A549 (cell line): ENCODE measurements around the gene SNTG2.

Experiments used
- CBX2 ChIP-seq: fragments of 200-600 bp; sonication (generic); IDR thresholded peaks from 2 replicates; pipeline ENCODE4 v1.6.1; 2016; ENCODE audit warnings: low read depth, mild to moderate bottlenecking, borderline replicate concordance
- MAZ ChIP-seq: fragments of 150-350 bp; IDR thresholded peaks from 2 replicates; pipeline ENCODE4 v1.6.1; 2014; ENCODE audit warnings: antibody characterized with exemption, low read depth, low read length, borderline replicate concordance
- PHF8 ChIP-seq: fragments of 200-600 bp; sonication (generic); IDR thresholded peaks from 2 replicates; pipeline ENCODE4 v1.6.1; 2016; ENCODE audit warnings: low read depth, mild to moderate bottlenecking, antibody characterized with exemption, moderate library complexity, borderline replicate concordance
- POLR2A ChIP-seq: IDR thresholded peaks from 2 replicates; pipeline ENCODE4 v1.6.1; 2012; ENCODE audit warnings: mild to moderate bottlenecking, low read length
- TF ChIP-seq, protein P1 (sequence below): fragments of 200-600 bp; sonication (generic); IDR thresholded peaks from 2 replicates; pipeline ENCODE4 v1.6.1; 2016; ENCODE audit warnings: antibody characterized with exemption, mild to moderate bottlenecking, moderate library complexity
- TF ChIP-seq, protein P2 (sequence below): IDR thresholded peaks from 2 replicates; pipeline ENCODE4 v1.6.1; 2012
- TF ChIP-seq, protein P3 (sequence below): fragments of 250-450 bp; sonication (Bioruptor Pico); IDR thresholded peaks from 2 replicates; pipeline ENCODE4 v1.5.0; 2021; ENCODE audit warnings: mild to moderate bottlenecking, moderate library complexity, borderline replicate concordance
- TF ChIP-seq, protein P4 (sequence below): fragments of >200 bp; sonication (Bioruptor Twin); formaldehyde crosslinking; IDR thresholded peaks from 3 replicates; pipeline ENCODE4 v1.5.1; 2016

DNA sequence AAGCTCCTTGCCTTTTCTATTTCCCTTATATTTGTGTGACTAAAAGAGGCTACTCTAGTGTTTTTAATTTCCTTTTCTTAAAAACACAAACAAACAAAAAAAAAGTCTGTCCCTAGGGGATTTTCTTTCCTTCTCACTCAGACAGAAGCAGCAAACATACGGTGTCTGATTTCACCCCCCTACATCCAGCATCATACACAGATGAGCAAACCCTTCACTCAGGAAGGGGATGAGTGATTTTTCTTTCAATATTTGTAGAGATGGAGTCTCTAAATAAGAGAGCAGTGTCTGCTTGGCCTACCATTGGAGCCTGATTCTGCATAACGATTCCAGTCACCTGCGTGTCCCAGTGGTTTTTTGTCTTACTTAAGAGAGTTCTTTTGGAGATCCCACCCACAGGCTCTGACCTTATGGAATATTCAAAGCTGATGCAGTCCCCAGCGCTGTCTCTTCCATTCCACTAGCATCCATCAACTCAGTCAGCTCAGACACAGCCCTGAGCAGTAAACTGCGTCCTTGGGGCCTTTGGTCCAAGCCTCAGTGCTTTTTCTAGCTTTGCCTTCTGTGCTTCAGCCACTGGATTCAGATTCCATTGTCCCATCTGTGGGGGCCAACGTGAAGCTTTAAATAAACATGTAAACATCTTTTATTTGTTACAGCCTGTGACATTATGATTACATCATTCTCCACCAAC, 410.1 kb downstream of the SNTG2 start:
- TF ChIP-seq CBX2 (no peak), MAZ (no peak), POLR2A (no peak; the same call in 1 of the 2 replicates), PHF8 (no peak)
- TF ChIP-seq, protein P1, sequence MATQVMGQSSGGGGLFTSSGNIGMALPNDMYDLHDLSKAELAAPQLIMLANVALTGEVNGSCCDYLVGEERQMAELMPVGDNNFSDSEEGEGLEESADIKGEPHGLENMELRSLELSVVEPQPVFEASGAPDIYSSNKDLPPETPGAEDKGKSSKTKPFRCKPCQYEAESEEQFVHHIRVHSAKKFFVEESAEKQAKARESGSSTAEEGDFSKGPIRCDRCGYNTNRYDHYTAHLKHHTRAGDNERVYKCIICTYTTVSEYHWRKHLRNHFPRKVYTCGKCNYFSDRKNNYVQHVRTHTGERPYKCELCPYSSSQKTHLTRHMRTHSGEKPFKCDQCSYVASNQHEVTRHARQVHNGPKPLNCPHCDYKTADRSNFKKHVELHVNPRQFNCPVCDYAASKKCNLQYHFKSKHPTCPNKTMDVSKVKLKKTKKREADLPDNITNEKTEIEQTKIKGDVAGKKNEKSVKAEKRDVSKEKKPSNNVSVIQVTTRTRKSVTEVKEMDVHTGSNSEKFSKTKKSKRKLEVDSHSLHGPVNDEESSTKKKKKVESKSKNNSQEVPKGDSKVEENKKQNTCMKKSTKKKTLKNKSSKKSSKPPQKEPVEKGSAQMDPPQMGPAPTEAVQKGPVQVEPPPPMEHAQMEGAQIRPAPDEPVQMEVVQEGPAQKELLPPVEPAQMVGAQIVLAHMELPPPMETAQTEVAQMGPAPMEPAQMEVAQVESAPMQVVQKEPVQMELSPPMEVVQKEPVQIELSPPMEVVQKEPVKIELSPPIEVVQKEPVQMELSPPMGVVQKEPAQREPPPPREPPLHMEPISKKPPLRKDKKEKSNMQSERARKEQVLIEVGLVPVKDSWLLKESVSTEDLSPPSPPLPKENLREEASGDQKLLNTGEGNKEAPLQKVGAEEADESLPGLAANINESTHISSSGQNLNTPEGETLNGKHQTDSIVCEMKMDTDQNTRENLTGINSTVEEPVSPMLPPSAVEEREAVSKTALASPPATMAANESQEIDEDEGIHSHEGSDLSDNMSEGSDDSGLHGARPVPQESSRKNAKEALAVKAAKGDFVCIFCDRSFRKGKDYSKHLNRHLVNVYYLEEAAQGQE: no peak
- TF ChIP-seq, protein P2, sequence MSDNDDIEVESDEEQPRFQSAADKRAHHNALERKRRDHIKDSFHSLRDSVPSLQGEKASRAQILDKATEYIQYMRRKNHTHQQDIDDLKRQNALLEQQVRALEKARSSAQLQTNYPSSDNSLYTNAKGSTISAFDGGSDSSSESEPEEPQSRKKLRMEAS: no peak
- TF ChIP-seq, protein P3, sequence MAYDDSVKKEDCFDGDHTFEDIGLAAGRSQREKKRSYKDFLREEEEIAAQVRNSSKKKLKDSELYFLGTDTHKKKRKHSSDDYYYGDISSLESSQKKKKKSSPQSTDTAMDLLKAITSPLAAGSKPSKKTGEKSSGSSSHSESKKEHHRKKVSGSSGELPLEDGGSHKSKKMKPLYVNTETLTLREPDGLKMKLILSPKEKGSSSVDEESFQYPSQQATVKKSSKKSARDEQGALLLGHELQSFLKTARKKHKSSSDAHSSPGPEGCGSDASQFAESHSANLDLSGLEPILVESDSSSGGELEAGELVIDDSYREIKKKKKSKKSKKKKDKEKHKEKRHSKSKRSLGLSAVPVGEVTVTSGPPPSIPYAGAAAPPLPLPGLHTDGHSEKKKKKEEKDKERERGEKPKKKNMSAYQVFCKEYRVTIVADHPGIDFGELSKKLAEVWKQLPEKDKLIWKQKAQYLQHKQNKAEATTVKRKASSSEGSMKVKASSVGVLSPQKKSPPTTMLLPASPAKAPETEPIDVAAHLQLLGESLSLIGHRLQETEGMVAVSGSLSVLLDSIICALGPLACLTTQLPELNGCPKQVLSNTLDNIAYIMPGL (CRISPR knock-in tag): no peak
- TF ChIP-seq, protein P4, sequence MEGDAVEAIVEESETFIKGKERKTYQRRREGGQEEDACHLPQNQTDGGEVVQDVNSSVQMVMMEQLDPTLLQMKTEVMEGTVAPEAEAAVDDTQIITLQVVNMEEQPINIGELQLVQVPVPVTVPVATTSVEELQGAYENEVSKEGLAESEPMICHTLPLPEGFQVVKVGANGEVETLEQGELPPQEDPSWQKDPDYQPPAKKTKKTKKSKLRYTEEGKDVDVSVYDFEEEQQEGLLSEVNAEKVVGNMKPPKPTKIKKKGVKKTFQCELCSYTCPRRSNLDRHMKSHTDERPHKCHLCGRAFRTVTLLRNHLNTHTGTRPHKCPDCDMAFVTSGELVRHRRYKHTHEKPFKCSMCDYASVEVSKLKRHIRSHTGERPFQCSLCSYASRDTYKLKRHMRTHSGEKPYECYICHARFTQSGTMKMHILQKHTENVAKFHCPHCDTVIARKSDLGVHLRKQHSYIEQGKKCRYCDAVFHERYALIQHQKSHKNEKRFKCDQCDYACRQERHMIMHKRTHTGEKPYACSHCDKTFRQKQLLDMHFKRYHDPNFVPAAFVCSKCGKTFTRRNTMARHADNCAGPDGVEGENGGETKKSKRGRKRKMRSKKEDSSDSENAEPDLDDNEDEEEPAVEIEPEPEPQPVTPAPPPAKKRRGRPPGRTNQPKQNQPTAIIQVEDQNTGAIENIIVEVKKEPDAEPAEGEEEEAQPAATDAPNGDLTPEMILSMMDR: no peak
